Type B pancreatic cell (in vitro differentiated cells): ENCODE results near the gene PCBD1. TPM values are rescaled to one million over a fixed set of nuclear protein-coding genes. Genes with fewer than 3 reads are reported as not detected.

ENCODE experiments used
- DNase-seq: peaks from one replicate; pipeline ENCODE4 v3.0.0; 2021; ENCODE audit warnings: mixed read lengths; ENCODE audit not compliant: unreplicated experiment; ENCODE audit errors: extremely low spot score
- H3K27ac Mint-ChIP-seq: 2 replicates; pipeline ENCODE4 v1.8.0; 2021; ENCODE audit warnings: mild to moderate bottlenecking, mixed read lengths
- H3K27me3 Mint-ChIP-seq: 2 replicates; pipeline ENCODE4 v1.8.0; 2021; ENCODE audit warnings: mixed read lengths
- H3K36me3 Mint-ChIP-seq: 2 replicates; pipeline ENCODE4 v1.8.0; 2021; ENCODE audit warnings: mixed read lengths
- H3K4me1 Mint-ChIP-seq: one replicate; pipeline ENCODE4 v1.8.0; 2021; ENCODE audit warnings: mixed read lengths; ENCODE audit not compliant: unreplicated experiment
- H3K4me3 Mint-ChIP-seq: 2 replicates; pipeline ENCODE4 v1.8.0; 2021; ENCODE audit warnings: mild to moderate bottlenecking, mixed read lengths
- H3K9me3 Mint-ChIP-seq: 2 replicates; pipeline ENCODE4 v1.8.0; 2021; ENCODE audit warnings: mixed read lengths
- CTCF ChIP-seq: fragments of 200-600 bp; sonication (generic); conservative IDR thresholded peaks from 2 replicates; pipeline ENCODE4 v1.5.0; 2021; ENCODE audit warnings: antibody characterized with exemption, mild to moderate bottlenecking
- total RNA-seq: library from RNA; stranded (reverse); gene quantifications from 2 replicates; pipeline ENCODE4 v1.2.1, GENCODE V29; 2021; ENCODE audit warnings: low replicate concordance

The PCBD1 gene
- total RNA-seq, 1 donor from 2014 or later = 84.1 TPM

DNA sequence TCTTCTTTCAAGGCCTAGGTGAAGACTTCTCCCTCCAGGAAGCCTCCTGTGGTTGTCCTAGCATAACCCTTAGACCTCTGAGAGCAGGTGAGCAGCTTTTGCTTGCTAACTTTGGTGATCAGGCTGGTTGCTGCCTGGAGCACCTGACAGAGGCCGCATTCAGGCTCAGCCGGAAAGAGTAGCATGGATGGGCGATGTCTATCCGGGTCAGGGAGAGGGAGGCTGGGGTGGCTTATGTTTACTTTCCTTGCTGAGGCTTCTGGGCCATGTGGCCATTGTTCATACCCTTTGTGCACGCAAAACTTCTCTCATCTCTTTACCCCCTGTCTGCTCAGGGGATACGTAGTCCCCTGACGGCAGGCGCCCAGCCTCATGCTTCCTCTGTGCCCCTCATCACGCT lies 27.4 kb upstream of the PCBD1 start:
- peaks cover 3% of the 10 kb centered on the region for H3K4me1 Mint-ChIP-seq
- no peak for TF ChIP-seq CTCF
- H3K36me3 Mint-ChIP-seq = no peaks in the 10 kb centered on the region
- no peak overlapping the region for H3K4me3 Mint-ChIP-seq
- no peak for DNase-seq
- H3K27ac Mint-ChIP-seq = no peak overlapping the region
- H3K27me3 Mint-ChIP-seq = peaks cover 17% of the 10 kb centered on the region
- H3K9me3 Mint-ChIP-seq = no peaks in the 10 kb centered on the region

DNA sequence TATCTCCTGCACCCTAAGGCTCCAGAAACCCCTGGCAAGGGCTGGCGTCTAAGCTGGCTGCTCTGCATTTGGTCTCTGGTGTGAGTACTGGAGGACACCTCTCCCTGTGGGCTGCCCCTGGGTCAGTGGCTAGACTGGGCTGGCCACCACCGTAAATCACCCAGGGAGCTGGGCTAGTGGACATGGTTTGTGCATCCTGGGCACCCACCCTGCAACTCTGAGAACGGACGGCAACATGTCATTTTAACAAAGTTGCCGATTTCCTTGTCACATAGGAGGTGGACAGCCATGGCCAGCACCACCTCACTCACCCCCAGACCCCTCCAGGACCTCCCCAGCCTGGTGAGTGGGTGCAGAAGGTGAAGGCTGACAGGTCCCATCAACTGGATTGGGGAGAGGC lies 26.8 kb upstream of the PCBD1 start:
- no peak for TF ChIP-seq CTCF
- peaks cover 3% of the 10 kb centered on the region for H3K4me1 Mint-ChIP-seq
- no peak overlapping the region for H3K4me3 Mint-ChIP-seq
- H3K27me3 Mint-ChIP-seq = peaks cover 16% of the 10 kb centered on the region
- no peaks in the 10 kb centered on the region for H3K36me3 Mint-ChIP-seq
- no peak overlapping the region for H3K27ac Mint-ChIP-seq
- H3K9me3 Mint-ChIP-seq = no peaks in the 10 kb centered on the region
- no peak for DNase-seq

DNA sequence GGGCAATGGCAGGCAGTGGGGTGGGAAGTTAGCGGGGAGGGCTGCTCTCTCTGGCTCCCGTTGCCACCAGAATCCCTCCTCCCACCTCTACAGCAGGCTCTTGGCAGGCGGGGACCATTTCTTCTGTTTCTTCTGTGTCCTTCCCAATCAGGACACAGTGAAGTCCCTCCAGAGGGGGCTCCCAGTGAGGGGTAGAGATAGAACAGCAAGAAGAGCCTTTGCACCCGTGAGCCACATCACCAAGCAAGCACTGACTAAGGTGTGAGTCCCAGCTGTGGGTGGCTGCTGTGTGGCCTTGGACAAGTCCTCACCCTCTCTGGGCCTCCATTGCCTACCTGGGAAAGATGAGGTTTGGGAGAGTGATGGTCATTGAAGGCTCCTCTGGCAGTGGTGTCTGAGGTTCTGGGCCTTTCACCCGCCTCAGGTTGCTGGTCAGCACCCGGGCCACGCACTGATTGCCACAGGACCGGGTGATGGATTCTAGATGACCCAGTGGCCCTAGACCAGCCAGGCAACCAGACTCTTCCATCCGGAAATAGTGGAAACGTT lies 26.0 kb upstream of the PCBD1 start:
- Mint-ChIP-seq H3K36me3 (no peaks in the 10 kb centered on the region), H3K9me3 (no peaks in the 10 kb centered on the region), H3K27me3 (peaks cover 16% of the 10 kb centered on the region), H3K27ac (no peak overlapping the region), H3K4me3 (no peak overlapping the region), H3K4me1 (peaks cover 3% of the 10 kb centered on the region)
- no peak for TF ChIP-seq CTCF
- no peak for DNase-seq

DNA sequence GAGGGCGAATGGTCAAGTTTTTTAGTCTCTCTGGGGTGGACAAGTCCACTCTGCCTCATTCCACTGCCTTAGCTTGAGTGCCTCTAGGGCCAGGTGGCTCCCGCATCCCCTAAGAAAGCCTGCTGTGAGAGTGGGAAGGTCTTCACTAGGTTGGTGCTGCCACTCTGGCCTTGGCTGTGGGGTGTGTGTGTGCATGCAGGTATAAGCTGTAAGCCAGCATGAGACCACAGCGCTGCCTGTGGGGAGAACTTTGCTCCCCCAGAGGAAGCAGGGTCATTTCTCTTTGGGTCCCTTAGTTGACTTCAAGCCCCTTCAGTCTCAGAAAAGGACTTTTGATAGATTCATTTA lies 25.5 kb upstream of the PCBD1 start:
- H3K4me3 Mint-ChIP-seq = no peak overlapping the region
- peaks cover 16% of the 10 kb centered on the region for H3K27me3 Mint-ChIP-seq
- DNase-seq = no peak
- H3K9me3 Mint-ChIP-seq = no peaks in the 10 kb centered on the region
- H3K4me1 Mint-ChIP-seq = peaks cover 3% of the 10 kb centered on the region
- H3K27ac Mint-ChIP-seq = no peak overlapping the region
- no peaks in the 10 kb centered on the region for H3K36me3 Mint-ChIP-seq
- no peak for TF ChIP-seq CTCF

DNA sequence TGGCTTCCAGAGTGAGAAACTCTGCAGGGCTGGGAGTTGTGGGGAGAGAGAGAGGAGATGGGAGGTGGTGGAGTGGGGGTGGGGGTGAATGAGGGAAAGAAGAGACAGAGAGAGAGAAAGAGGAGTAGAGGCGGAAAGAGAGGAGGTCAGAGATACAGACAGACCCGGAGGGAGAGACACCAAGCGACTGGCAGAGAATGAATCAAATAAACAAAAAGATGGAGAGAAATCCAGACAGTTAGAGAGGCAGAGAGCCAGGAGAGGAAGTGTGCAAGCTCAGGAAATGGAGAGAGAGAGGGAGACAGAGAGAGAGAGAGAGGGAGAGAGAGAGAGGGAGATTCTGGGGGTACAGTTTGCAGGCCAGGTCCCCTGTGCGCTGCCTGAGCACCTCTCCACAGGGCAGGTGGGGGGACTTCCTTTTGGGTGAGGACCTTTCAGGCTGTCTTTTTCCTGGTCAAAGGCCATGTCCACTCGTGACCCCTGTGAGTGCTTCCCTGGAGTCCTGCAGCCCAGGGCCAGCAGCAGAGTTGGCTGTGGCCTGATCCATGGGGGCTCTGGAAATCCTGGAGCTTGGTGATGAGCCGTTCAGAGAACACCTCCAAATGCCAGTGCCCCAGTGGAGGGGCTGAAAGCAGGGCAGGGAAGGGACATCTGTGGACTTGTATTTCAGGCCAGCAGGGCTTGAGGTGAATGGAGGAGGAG lies 25.0 kb upstream of the PCBD1 start:
- peaks cover 3% of the 10 kb centered on the region for H3K4me1 Mint-ChIP-seq
- no peaks in the 10 kb centered on the region for H3K36me3 Mint-ChIP-seq
- no peak overlapping the region for H3K4me3 Mint-ChIP-seq
- no peak overlapping the region for H3K27ac Mint-ChIP-seq
- DNase-seq = no peak
- TF ChIP-seq CTCF = no peak
- no peaks in the 10 kb centered on the region for H3K9me3 Mint-ChIP-seq
- H3K27me3 Mint-ChIP-seq = peaks cover 20% of the 10 kb centered on the region

GRCh38 chr10:70912556-70912955 lies 24.2 kb upstream of the PCBD1 start:
- no peak for DNase-seq
- Mint-ChIP-seq H3K4me3 (no peak overlapping the region), H3K27ac (no peak overlapping the region), H3K36me3 (no peaks in the 10 kb centered on the region), H3K27me3 (peaks cover 16% of the 10 kb centered on the region), H3K9me3 (no peaks in the 10 kb centered on the region), H3K4me1 (peaks cover 8% of the 10 kb centered on the region)
- TF ChIP-seq CTCF = no peak
